ENCODE measurements around the gene OAS2.

Gene OAS2

GRCh38 chr12:113055594-113056380 is 77.5 kb downstream of the OAS2 start:
- H3K4me3 ChIP-seq (ENCODE audit: low read length): no peak overlapping the region
- DNase-seq (ENCODE audit: low read depth): no peak
- no peak for TF ChIP-seq CTCF (conservative IDR thresholded peaks at IDR 0.05; ENCODE audit: low read depth, low read length)

- no peak for TF ChIP-seq CTCF (conservative IDR thresholded peaks at IDR 0.05; ENCODE audit: low read depth, low read length)
- no peak overlapping the region for H3K4me3 ChIP-seq (ENCODE audit: low read length)
- DNase-seq (ENCODE audit: low read depth): no peak
Observed at GRCh38 chr12:113056381-113056630, 78.0 kb downstream of the OAS2 start.

- H3K4me3 ChIP-seq (ENCODE audit: low read length): no peak within 1 kb of the TSS
- DNase-seq (ENCODE audit: low read depth): no peak
- TF ChIP-seq CTCF (conservative IDR thresholded peaks at IDR 0.05; ENCODE audit: low read depth, low read length): no peak
Observed at GRCh38 chr12:113056631-113057488, 78.5 kb downstream of the OAS2 start, which contains the start of gene DTX1. Gene DTX1, plus strand, starts transcription at chr12:113056730. Its CDS starts 1,463 bp downstream, at chr12:113058193.

GRCh38 chr12:113057565-113058485 is 79.5 kb downstream of the OAS2 start:
- TF ChIP-seq CTCF (conservative IDR thresholded peaks at IDR 0.05; ENCODE audit: low read depth, low read length): no peak
- DNase-seq (ENCODE audit: low read depth): no peak
- H3K4me3 ChIP-seq (ENCODE audit: low read length): no peak overlapping the region

GRCh38 chr12:113058553-113058952 is 80.2 kb downstream of the OAS2 start:
- no peak for TF ChIP-seq CTCF (conservative IDR thresholded peaks at IDR 0.05; ENCODE audit: low read depth, low read length)
- no peak for DNase-seq (ENCODE audit: low read depth)
- H3K4me3 ChIP-seq (ENCODE audit: low read length): no peak overlapping the region

- DNase-seq (ENCODE audit: low read depth): no peak
- TF ChIP-seq CTCF (conservative IDR thresholded peaks at IDR 0.05; ENCODE audit: low read depth, low read length): no peak
- H3K4me3 ChIP-seq (ENCODE audit: low read length): no peak overlapping the region
Observed at GRCh38 chr12:113059071-113059595, 80.8 kb downstream of the OAS2 start.
